ENCODE measurements around the gene ABR.

DNA sequence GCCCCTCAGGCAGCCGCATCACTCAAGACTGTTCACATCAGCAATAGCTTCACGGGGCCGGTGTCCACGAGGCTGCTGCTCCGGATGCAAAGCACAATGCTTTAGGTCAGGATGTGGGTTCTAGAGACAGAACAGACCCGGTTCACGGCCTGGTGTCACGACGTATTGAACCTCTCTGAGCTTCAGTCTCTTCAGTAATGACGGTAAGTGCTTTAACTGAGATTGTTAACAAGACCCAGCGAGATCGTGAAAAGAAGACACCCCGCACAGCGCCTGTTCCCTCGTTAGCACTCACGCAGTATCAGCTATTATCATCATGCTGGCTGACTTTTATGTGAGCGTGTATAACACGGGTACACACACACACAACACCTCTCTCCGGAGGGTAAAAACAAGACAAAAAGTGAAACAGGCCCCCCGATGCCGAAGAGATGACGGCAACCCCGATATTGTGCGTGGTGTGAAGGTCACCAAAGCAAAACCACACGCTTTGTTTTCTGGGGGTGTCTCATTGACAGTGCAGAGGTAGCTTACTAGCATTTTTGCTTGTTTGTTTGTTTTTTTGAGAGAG is 21.4 kb upstream of the ABR start:
- TF ChIP-seq POLR2A (IDR thresholded peaks at IDR 0.05; ENCODE audit: low read depth, low read length) (no peak), POLR2AphosphoS5 (IDR thresholded peaks at IDR 0.05; ENCODE audit: low read depth, low read length) (no peak), TAF1 (IDR thresholded peaks at IDR 0.05; ENCODE audit: low read depth, low read length) (no peak)

All from GM12891 (cell line).